ENCODE measurements around the gene GNA12.

- TF ChIP-seq ZSCAN29 (IDR thresholded peaks at IDR 0.05) (no peak), CTCF (IDR thresholded peaks at IDR 0.05 in 2 of 3, conservative IDR thresholded peaks at IDR 0.05 in 1 of 3; ENCODE audit: control insufficient read depth in 2 of 3, extremely low read depth in 1 of 3, insufficient read depth in 1 of 3, low read depth in 3 of 3, low read length in 3 of 3) (no peak), CBX5 (IDR thresholded peaks at IDR 0.05; ENCODE audit: low read depth) (no peak), GABPA (IDR thresholded peaks at IDR 0.05; ENCODE audit: low read depth) (no peak), POLR2AphosphoS2 (IDR thresholded peaks at IDR 0.05; ENCODE audit: low read depth, low read length) (no peak), ZBTB11 (CRISPR knock-in tag; IDR thresholded peaks at IDR 0.05) (no peak), PKNOX1 (IDR thresholded peaks at IDR 0.05) (no peak), CBX3 (IDR thresholded peaks at IDR 0.05; ENCODE audit: borderline replicate concordance, low read depth) (no peak), CEBPB (IDR thresholded peaks at IDR 0.05; ENCODE audit: borderline replicate concordance in 1 of 2, low read depth in 2 of 2, low read length in 2 of 2) (no peak), BHLHE40 (IDR thresholded peaks at IDR 0.05; ENCODE audit: borderline replicate concordance in 1 of 2, low read depth in 2 of 2, low read length in 1 of 2) (no peak), E2F4 (IDR thresholded peaks at IDR 0.05; ENCODE audit: low read depth, low read length) (no peak), ZNF274 (IDR thresholded peaks at IDR 0.05; ENCODE audit: insufficient read depth, insufficient read length) (no peak)
These were observed 11.6 kb downstream of the GNA12 start for GRCh38 chr7:2832461-2832860.
